GM10248 (cell line): ENCODE results near the gene TMEM184B.

ENCODE experiments used
- CTCF ChIA-PET: fragments of 300-600 bp; sonication (Branson Sonifier 250); formaldehyde crosslinking; extraction: SDS; loops from one replicate; lab custom pipeline; 2021; ENCODE audit warnings: antibody characterized with exemption; lab: Yijun Ruan, JAX
- POLR2A ChIA-PET: fragments of 350-650 bp; sonication (Branson Sonifier 250); formaldehyde crosslinking; extraction: SDS; loops from one replicate; lab custom pipeline; 2020; ENCODE audit warnings: antibody characterized with exemption; lab: Yijun Ruan, JAX
- DNase-seq: peaks from one replicate; pipeline ENCODE4 v3.0.0; 2012; ENCODE audit errors: extremely low spot score
- CTCF ChIP-seq: IDR thresholded peaks from 2 replicates; pipeline ENCODE4 v1.5.1; 2012; ENCODE audit warnings: mild to moderate bottlenecking, low read depth; ENCODE audit errors: extremely low read depth, missing control alignments, control extremely low read depth

Gene TMEM184B

DNA sequence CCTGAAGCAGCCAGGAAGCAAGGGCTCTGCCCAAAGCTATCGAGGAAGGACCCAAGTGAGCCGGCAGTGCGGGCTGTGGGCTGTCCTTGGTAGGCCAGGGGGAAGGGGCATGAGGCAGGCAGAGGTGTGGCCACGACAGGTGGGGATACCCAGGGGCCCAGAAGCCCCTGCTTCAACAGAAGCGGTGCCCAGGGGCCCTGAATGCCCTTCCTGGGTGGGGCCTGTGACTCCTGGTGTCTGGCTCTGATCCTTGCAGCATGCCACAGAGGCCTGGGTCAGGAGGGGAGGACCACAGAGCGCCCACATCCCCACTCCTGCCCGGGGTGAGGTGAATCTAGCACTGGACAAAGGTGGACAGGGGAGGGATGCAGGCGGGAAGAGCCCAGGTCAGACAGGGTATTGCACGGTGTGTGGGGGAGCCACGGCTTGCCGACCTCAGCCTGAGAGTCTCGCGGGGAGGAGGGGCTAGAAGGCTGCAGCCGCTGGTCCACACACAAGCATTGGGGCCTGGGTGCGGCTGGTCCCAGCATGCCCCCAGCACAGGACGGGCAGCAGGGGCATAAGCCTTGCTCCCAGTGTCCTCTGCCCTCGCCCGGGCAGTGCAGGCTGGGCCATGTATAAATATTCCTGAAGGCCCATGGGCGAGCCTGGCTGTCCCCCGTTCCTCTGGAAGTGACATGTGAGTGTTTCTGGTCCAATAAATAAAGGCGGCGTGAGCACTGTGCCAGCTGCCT lies 52.0 kb downstream of the TMEM184B start:
- ChIA-PET POLR2A (no interaction called here), CTCF (interaction anchor here (0.9 to 1.9 kb wide), 3 partner anchors 9 to 10 kb away, joined by 3 to 7 read pairs (median 6); no protein-coding TSS in a partner anchor)
- DNase-seq: no peak
- no peak for TF ChIP-seq CTCF

DNA sequence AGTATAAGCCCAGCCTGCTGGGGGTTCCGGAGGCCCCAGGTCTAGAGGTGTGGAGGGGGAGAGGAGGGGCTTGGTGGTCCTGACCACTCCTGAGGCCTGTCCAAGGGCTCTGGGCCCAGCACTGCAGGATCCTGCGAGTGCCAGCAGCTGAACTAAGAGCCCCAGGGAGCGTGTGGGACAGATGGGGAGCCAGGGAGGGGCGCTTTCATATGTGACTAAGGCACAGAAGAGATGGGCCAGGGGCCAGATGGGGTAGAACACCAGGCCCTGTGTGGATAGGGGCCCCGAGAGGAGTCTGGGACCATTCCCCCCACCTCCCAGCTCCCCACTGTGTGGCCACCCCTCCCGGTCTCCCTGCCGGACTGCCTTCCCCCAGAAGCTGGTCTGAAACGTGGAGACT lies 52.6 kb downstream of the TMEM184B start:
- TF ChIP-seq CTCF: no peak
- CTCF ChIA-PET: interaction anchor here (1.5 to 1.8 kb wide), 2 partner anchors 9 to 37 kb away, joined by 3 to 6 read pairs; no protein-coding TSS in a partner anchor
- no peak for DNase-seq
- POLR2A ChIA-PET: no interaction called here

DNA sequence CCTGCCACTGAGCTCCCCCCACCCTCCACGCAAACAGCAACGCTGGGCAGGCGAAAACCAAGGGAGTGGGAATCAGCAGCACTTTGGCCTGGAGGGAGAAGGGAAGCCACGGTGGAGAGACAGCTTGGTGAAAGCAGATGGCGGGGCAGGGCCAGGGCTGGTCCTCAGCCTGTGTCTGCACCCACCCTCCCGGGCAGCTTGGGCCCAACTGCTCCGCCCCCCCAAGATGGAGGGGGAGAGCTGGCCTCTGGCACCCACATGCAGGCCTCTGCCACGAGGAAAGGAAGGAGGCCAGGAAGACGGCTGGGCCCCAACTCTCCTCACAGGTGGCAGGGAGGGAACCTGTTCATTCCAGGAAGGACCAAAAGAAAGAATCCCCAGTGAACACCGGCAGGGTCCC lies 53.2 kb downstream of the TMEM184B start:
- DNase-seq: no peak
- TF ChIP-seq CTCF: no peak
- CTCF ChIA-PET: interaction anchor here (1.0 to 1.8 kb wide), 5 partner anchors 10 to 168 kb away, joined by 3 to 6 read pairs (median 3); no protein-coding TSS in a partner anchor
- POLR2A ChIA-PET: no interaction called here

- TF ChIP-seq CTCF: no peak
- ChIA-PET CTCF (interaction anchor here (1.0 to 1.8 kb wide), 7 partner anchors 9 to 167 kb away, joined by 3 to 5 read pairs (median 3); no protein-coding TSS in a partner anchor), POLR2A (no interaction called here)
- no peak for DNase-seq
Measured at GRCh38 chr22:38218661-38219622, 53.9 kb downstream of the TMEM184B start.

GRCh38 chr22:38215156-38216038 lies 57.4 kb downstream of the TMEM184B start:
- ChIA-PET POLR2A (no interaction called here), CTCF (interaction anchor here (1.0 to 2.0 kb wide), 7 partner anchors 8 to 126 kb away, joined by 3 to 8 read pairs (median 3); no protein-coding TSS in a partner anchor)
- DNase-seq: no peak
- TF ChIP-seq CTCF: no peak
